ENCODE data around the gene COL19A1. TPM values are rescaled to one million over a fixed set of nuclear protein-coding genes. Genes with fewer than 3 reads are reported as not detected.
"Not testable (repeated sequence)": the region's sequence is repeated elsewhere in the genome, so short reads cannot be mapped to it uniquely, and the experiment has no call there.

COL19A1 gene
- polyA plus RNA-seq, 3 donors from 2014 or later, result not detected

GRCh38 chr6:69875715-69876114 lies 9.4 kb downstream of the COL19A1 start:
- no peaks in the 10 kb centered on the region for H3K4me1 Mint-ChIP-seq
- H3K9me3 Mint-ChIP-seq, result peaks cover 0 to 8% (median 0%) of the 10 kb centered on the region in 6 donors
- H3K27ac Mint-ChIP-seq, result no peak overlapping the region
- no peaks in the 10 kb centered on the region for H3K36me3 Mint-ChIP-seq
- H3K4me3 Mint-ChIP-seq, result no peak overlapping the region
- H3K27me3 Mint-ChIP-seq (ENCODE audit: low read depth in 3 of 3), result peaks cover 4 to 8% (median 7%) of the 10 kb centered on the region in 3 donors
- DNase-seq, result no peak

GRCh38 chr6:69878795-69879194 lies 12.4 kb downstream of the COL19A1 start:
- no peak overlapping the region for H3K4me3 Mint-ChIP-seq
- peaks cover 0 to 6% (median 0%) of the 10 kb centered on the region in 6 donors for H3K9me3 Mint-ChIP-seq
- no peaks in the 10 kb centered on the region for H3K4me1 Mint-ChIP-seq
- no peak for DNase-seq
- no peak overlapping the region for H3K27ac Mint-ChIP-seq
- H3K36me3 Mint-ChIP-seq, result no peaks in the 10 kb centered on the region
- peaks cover 0 to 17% (median 5%) of the 10 kb centered on the region in 3 donors for H3K27me3 Mint-ChIP-seq (ENCODE audit: low read depth in 3 of 3)

DNA sequence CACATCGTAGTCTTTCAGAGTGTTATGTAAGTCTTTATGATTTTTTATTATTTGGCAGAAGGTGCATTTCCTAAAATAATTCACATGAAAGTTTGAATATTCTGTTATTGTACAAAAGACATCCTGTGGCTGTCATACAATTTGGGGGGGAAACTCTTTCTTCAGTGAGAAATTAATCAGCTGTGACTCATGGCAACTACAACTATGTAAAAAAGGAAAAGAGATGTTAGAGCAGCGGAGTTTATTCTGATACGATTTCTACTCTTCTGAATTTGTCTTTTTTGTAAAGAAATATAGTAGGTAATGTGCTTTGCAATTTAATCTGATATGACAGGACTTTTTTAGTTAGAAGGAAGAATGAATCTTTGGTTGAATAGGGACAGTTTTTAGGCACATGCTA lies 14.2 kb downstream of the COL19A1 start:
- Mint-ChIP-seq H3K27me3 (ENCODE audit: low read depth in 3 of 3) (peaks cover 2 to 14% (median 2%) of the 10 kb centered on the region in 3 donors), H3K9me3 (peaks cover 0 to 3% (median 0%) of the 10 kb centered on the region in 6 donors), H3K4me3 (no peak overlapping the region), H3K36me3 (no peaks in the 10 kb centered on the region), H3K4me1 (no peaks in the 10 kb centered on the region), H3K27ac (no peak overlapping the region)
- DNase-seq, result no peak

DNA sequence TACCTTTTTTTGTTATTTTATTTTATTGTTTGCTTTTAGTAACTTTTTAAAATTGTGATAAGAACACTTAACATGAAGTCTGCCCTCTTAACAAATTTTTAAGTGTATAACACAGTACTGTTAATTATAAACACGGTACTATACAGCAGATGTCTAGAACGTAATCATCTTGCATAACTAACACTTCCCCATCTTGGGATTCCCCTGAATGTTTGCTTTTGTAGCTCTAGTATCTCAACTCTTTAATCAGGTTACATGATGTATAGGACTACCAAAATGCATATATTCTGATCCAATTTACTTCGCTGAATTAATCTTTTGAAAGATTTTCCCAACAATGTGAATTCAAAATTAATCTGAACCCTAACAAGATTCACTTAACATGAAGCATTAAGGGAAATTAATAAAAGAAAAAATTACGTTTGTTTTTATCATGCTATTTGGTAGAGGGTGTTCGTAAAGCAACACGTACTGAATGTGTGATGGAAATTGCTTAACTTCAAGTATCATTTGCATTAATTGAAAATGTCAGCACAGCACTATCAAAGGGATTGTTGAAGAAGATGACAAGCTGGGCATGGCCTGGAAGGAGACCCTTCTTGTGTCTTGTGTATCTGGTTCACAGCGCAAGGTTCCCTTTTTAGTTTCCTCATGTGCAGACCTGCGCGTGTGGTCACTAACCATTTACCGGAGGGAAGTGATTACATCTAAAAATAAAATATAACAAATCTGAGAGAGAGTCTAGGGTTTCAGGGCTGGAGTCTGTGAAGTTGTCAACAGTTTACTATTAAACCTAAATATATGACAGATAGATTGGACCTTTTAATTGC lies 15.2 kb downstream of the COL19A1 start:
- Mint-ChIP-seq H3K9me3 (peaks cover 0 to 3% (median under 1%) of the 10 kb centered on the region in 6 donors), H3K4me1 (no peaks in the 10 kb centered on the region), H3K4me3 (no peak overlapping the region), H3K27me3 (ENCODE audit: low read depth in 3 of 3) (peaks cover 2 to 10% (median 2%) of the 10 kb centered on the region in 3 donors), H3K36me3 (no peaks in the 10 kb centered on the region), H3K27ac (no peak overlapping the region)
- DNase-seq, result no peak

DNA sequence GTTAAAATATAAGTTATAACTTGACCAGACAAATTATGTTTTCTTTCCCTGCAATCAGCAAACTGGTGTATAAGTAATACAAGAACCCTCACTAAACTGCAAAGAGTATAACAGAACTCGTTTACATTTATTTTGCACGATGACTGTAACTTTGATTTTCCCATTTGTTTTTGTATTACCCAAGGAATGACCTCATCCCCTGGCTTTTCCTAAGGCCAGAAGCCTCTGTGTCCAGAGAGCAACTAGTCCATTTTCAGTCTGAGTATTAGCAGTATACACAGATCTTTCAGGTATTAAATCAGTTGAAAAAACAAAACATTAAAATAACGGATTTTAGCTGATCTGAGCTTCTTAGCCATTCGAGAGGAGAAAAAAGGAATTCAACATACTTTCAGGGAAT lies 17.2 kb downstream of the COL19A1 start:
- H3K27ac Mint-ChIP-seq, result no peak overlapping the region
- H3K36me3 Mint-ChIP-seq, result no peaks in the 10 kb centered on the region
- no peak for DNase-seq
- no peaks in the 10 kb centered on the region for H3K4me1 Mint-ChIP-seq
- H3K9me3 Mint-ChIP-seq, result peaks cover 0 to 3% (median under 1%) of the 10 kb centered on the region in 6 donors
- H3K4me3 Mint-ChIP-seq, result no peak overlapping the region
- H3K27me3 Mint-ChIP-seq (ENCODE audit: low read depth in 3 of 3), result peaks cover 2 to 10% (median 3%) of the 10 kb centered on the region in 3 donors

DNA sequence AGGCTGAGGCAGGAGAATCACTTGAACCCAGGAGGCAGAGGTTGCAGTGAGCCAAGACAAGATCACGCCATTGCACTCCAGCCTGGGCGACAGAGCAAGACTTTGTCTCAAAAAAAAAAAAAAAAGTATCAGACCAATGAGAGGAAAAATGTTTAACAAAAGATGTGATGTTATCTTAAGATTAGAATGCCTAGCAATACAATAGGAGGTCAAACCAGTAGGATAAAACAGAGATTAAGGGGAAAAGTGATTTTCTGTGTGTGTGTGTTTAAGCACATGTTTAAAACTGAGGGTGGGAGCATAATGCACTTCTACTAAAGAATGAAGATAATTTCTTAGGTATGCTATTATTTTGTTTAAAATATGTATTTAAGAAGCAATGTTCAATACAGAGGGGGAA lies 17.9 kb downstream of the COL19A1 start:
- no peaks in the 10 kb centered on the region for H3K4me1 Mint-ChIP-seq
- H3K4me3 Mint-ChIP-seq, result no peak overlapping the region

DNA sequence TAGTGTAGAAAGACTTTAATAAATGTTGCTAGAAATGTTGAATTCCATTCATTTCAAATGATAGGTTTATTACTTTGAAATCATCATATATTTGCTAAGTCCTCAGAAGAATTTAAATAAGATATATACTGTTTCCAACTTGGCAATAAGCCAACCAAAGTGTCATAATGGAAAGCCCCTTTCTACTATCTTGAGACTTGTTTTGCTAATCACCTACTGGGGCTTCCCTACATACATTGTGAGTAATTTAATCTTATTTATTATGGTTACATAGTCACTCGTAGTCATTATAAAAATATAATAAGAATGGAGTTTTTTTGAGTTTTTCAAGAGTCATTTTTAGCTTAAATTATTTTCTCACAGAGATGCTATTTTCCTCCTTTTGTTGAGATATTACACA lies 20.7 kb downstream of the COL19A1 start:
- H3K36me3 Mint-ChIP-seq, result peaks cover 0 to 6% (median 3%) of the 10 kb centered on the region in 3 donors
- no peak for DNase-seq

More for the DNA sequence above, 17.9 kb downstream of the COL19A1 start:
- Mint-ChIP-seq H3K36me3 (no peaks in the 10 kb centered on the region), H3K27me3 (ENCODE audit: low read depth in 3 of 3) (peaks cover 2 to 10% (median 3%) of the 10 kb centered on the region in 3 donors), H3K27ac (no peak overlapping the region), H3K9me3 (peaks cover 0 to 4% (median 2%) of the 10 kb centered on the region in 6 donors)
- DNase-seq, result no peak

DNA sequence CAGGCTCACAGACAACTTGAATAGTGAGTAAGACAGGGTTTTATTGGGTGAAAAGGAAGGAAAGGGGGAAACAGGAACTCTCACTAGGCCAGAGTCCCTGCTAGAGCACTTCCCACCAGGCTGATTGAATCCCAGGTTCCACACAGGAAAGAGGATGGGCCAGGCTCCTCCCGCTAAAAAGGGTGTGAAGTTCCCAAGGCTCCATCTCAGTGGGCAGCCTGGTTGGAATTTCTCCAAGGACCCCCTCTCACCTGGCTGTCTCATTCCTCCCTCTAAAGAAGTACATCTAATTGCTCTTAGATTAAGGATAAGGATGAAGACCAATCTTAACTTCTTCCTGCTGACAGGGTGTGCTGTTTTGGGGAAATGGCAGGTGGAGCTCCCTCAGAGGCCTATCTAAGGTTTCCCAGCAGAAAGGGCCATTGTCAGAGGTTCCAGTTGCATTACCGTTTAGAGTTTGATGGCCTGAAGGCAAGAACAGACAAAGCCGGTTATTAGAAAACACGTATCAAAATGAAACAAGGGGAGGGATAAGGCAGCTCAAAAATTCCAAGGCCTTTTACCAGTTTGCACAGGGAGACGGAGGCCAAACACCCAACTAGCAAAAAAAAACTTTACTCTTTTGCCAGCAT lies 21.5 kb downstream of the COL19A1 start:
- no peak overlapping the region for H3K27ac Mint-ChIP-seq
- H3K9me3 Mint-ChIP-seq, result peaks cover 0 to 16% (median 2%) of the 10 kb centered on the region in 6 donors
- no peaks in the 10 kb centered on the region for H3K4me1 Mint-ChIP-seq
- H3K36me3 Mint-ChIP-seq, result peaks cover 0 to 6% (median 3%) of the 10 kb centered on the region in 3 donors
- H3K4me3 Mint-ChIP-seq, result no peak overlapping the region
- peaks cover 1 to 5% (median 4%) of the 10 kb centered on the region in 3 donors for H3K27me3 Mint-ChIP-seq (ENCODE audit: low read depth in 3 of 3)
- DNase-seq, result no peak

More for the DNA sequence above, 20.7 kb downstream of the COL19A1 start:
- H3K4me3 Mint-ChIP-seq, result no peak overlapping the region
- peaks cover 1 to 5% (median 4%) of the 10 kb centered on the region in 3 donors for H3K27me3 Mint-ChIP-seq (ENCODE audit: low read depth in 3 of 3)
- H3K27ac Mint-ChIP-seq, result no peak overlapping the region
- H3K4me1 Mint-ChIP-seq, result no peaks in the 10 kb centered on the region
- H3K9me3 Mint-ChIP-seq, result peaks cover 0 to 16% (median 2%) of the 10 kb centered on the region in 6 donors

DNA sequence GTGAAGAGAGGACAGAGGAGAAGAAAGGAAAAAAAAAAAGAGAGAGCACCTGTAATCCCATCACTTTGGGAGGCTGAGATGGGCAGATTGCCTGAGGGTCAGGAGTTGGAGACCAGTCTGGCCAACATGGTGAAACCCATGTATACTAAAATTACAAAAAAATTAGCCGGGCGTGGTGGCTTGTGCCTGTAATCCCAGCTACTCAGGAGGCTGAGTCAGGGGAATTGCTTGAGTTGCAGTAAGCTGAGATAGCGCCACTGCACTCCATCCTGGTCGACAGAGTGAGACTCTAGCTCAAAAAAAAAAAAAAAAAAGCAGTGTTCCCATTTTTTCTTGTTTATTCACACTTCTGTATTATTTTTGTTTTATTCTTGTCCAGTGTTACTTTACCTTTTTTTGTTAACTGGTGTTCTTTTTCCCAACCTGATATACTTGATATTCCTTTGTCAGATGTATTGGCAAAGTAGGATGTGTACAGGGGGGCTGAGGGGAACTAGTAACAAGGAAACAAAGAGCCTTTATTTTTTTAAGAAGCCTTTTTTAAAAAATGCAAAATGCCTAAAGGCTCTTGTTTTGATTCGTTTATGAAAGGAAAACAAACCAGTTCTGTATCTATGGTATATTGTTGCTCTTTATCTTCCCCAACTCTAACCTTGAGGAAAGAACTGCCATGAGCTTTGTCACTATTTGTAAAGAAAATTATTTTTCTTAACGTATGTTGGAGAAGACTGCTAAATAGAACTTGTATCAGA lies 22.3 kb downstream of the COL19A1 start:
- Mint-ChIP-seq H3K27me3 (ENCODE audit: low read depth in 3 of 3) (peaks cover 0 to 4% (median 1%) of the 10 kb centered on the region in 3 donors), H3K4me3 (no peak overlapping the region), H3K9me3 (peaks cover 0 to 16% (median 2%) of the 10 kb centered on the region in 6 donors), H3K36me3 (peaks cover 0 to 6% (median 3%) of the 10 kb centered on the region in 3 donors), H3K27ac (no peak overlapping the region), H3K4me1 (no peaks in the 10 kb centered on the region)
- DNase-seq, result no peak

- H3K4me3 Mint-ChIP-seq; H3K36me3 Mint-ChIP-seq; DNase-seq; H3K27me3 Mint-ChIP-seq (ENCODE audit: low read depth in 3 of 3); H3K4me1 Mint-ChIP-seq; H3K27ac Mint-ChIP-seq: not testable (repeated sequence)
- peaks cover 0 to 16% (median under 1%) of the 10 kb centered on the region in 6 donors for H3K9me3 Mint-ChIP-seq
Observed at GRCh38 chr6:69889234-69889974, 23.0 kb downstream of the COL19A1 start.

DNA sequence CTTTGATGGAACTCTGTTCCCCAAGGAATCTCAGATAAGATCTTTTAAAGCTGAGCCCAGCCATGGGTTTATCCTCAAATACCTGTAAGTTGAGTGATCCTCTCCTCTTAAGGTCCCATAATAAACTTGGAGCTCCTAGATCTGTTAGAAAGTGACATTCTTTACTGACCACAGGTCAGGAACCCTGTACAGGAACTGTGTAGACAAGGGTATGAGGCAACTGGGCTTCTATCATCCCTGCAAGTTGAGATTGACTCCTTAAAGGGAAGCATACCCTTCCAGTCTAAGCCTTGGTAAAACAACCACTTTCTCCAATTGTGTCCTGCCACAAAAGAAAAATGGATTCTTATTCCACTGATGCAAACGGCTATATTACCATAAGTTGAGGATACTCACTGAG lies 26.2 kb downstream of the COL19A1 start:
- H3K4me1 Mint-ChIP-seq, H3K27ac Mint-ChIP-seq: not testable (repeated sequence)

GRCh38 chr6:69893266-69893665 lies 26.9 kb downstream of the COL19A1 start:
- not testable (repeated sequence) for DNase-seq; H3K27me3 Mint-ChIP-seq (ENCODE audit: low read depth in 3 of 3); H3K4me3 Mint-ChIP-seq; H3K36me3 Mint-ChIP-seq; H3K4me1 Mint-ChIP-seq; H3K27ac Mint-ChIP-seq
- peaks cover 0 to 16% (median 2%) of the 10 kb centered on the region in 6 donors for H3K9me3 Mint-ChIP-seq

More for the DNA sequence above, 26.2 kb downstream of the COL19A1 start:
- not testable (repeated sequence) for H3K27me3 Mint-ChIP-seq (ENCODE audit: low read depth in 3 of 3); H3K36me3 Mint-ChIP-seq; H3K4me3 Mint-ChIP-seq; DNase-seq
- H3K9me3 Mint-ChIP-seq, result peaks cover 0 to 16% (median 2%) of the 10 kb centered on the region in 6 donors
